DOHH2 (cell line): ENCODE data around the gene OR2A7.
"Not testable (repeated sequence)": the region's sequence is repeated elsewhere in the genome, so short reads cannot be mapped to it uniquely, and the experiment has no call there.

Experiments
- H3F3A ChIP-seq: fragments of 200-600 bp; sonication (generic), shearing (Covaris generic); 2 replicates; pipeline ENCODE4 v1.6.0; 2016; ENCODE audit warnings: antibody characterized with exemption, mild to moderate bottlenecking; ENCODE audit not compliant: control insufficient read depth, insufficient read depth
- H3K27ac ChIP-seq: fragments of 200-600 bp; sonication (generic); 2 replicates; pipeline ENCODE4 v1.5.1; 2014; ENCODE audit warnings: low read depth, mild to moderate bottlenecking, low read length, moderate library complexity
- H3K27me3 ChIP-seq: fragments of 200-600 bp; sonication (generic); 2 replicates; pipeline ENCODE4 v1.6.1; 2014; ENCODE audit warnings: mild to moderate bottlenecking, low read length, mixed read lengths; ENCODE audit not compliant: control insufficient read depth
- H3K36me3 ChIP-seq: fragments of 200-600 bp; sonication (generic); 2 replicates; pipeline ENCODE4 v1.6.1; 2014; ENCODE audit warnings: mild to moderate bottlenecking, low read length, moderate library complexity, mixed read lengths; ENCODE audit not compliant: control insufficient read depth
- H3K4me1 ChIP-seq: fragments of 200-600 bp; sonication (generic); 2 replicates; pipeline ENCODE4 v1.6.1; 2014; ENCODE audit warnings: mild to moderate bottlenecking, low read length, mixed read lengths; ENCODE audit not compliant: control insufficient read depth
- H3K4me2 ChIP-seq: fragments of 200-600 bp; sonication (generic); 2 replicates; pipeline ENCODE4 v1.6.0; 2014; ENCODE audit warnings: mild to moderate bottlenecking, low read length, moderate library complexity
- H3K4me3 ChIP-seq: fragments of 200-600 bp; sonication (generic); 2 replicates; pipeline ENCODE4 v1.5.1; 2014; ENCODE audit warnings: mild to moderate bottlenecking, low read length, mixed read lengths
- H3K79me2 ChIP-seq: fragments of 200-600 bp; sonication (generic); 2 replicates; pipeline ENCODE4 v1.6.1; 2014; ENCODE audit warnings: mild to moderate bottlenecking, low read length, mixed read lengths; ENCODE audit not compliant: control insufficient read depth
- H3K9me2 ChIP-seq: fragments of 200-600 bp; sonication (generic); replicated peaks from 2 replicates; pipeline ENCODE4 v1.6.1; 2014; ENCODE audit warnings: mild to moderate bottlenecking, low read length, mixed read lengths; ENCODE audit not compliant: control insufficient read depth
- H3K9me3 ChIP-seq: fragments of 200-600 bp; sonication (generic); 2 replicates; pipeline ENCODE4 v1.6.1; 2014; ENCODE audit warnings: antibody characterized with exemption, low read length, mixed read lengths; ENCODE audit not compliant: control insufficient read depth, insufficient read depth
- H4K20me1 ChIP-seq: fragments of 200-600 bp; sonication (generic); 2 replicates; pipeline ENCODE4 v1.6.0; 2014; ENCODE audit warnings: low read depth, mild to moderate bottlenecking, antibody characterized with exemption, low read length, moderate library complexity; ENCODE audit not compliant: control insufficient read depth, insufficient read depth

The OR2A7 gene

GRCh38 chr7:144264692-144265091 lies at the start of gene OR2A7:
TSS of gene OR2A7 (minus strand) at chr7:144264792. CDS start at chr7:144259628, 5,164 bp downstream.
- not testable (repeated sequence) for H4K20me1 ChIP-seq, H3K9me2 ChIP-seq, H3K27me3 ChIP-seq, H3K79me2 ChIP-seq, H3K9me3 ChIP-seq, H3K4me1 ChIP-seq, H3K36me3 ChIP-seq, H3K27ac ChIP-seq, H3K4me3 ChIP-seq, H3K4me2 ChIP-seq, H3F3A ChIP-seq

GRCh38 chr7:144311872-144312469 lies 47.4 kb upstream of the OR2A7 start, which contains the start of gene OR2A1:
TSS of gene OR2A1 (plus strand) at chr7:144312419. CDS start at chr7:144318125, 5,706 bp downstream.
- H4K20me1 ChIP-seq, H3K4me2 ChIP-seq, H3K36me3 ChIP-seq, H3K4me3 ChIP-seq, H3K27me3 ChIP-seq, H3F3A ChIP-seq, H3K9me2 ChIP-seq, H3K9me3 ChIP-seq, H3K27ac ChIP-seq, H3K4me1 ChIP-seq, H3K79me2 ChIP-seq: not testable (repeated sequence)

GRCh38 chr7:144311218-144311617 lies 46.6 kb upstream of the OR2A7 start:
- H3K9me3 ChIP-seq, H4K20me1 ChIP-seq, H3K27me3 ChIP-seq, H3K4me3 ChIP-seq, H3K9me2 ChIP-seq, H3K27ac ChIP-seq, H3K4me1 ChIP-seq, H3F3A ChIP-seq, H3K79me2 ChIP-seq, H3K36me3 ChIP-seq, H3K4me2 ChIP-seq: not testable (repeated sequence)

GRCh38 chr7:144309702-144310101 lies 45.1 kb upstream of the OR2A7 start:
- not testable (repeated sequence) for H3K4me3 ChIP-seq, H3K9me2 ChIP-seq, H3K9me3 ChIP-seq, H3K4me1 ChIP-seq, H3F3A ChIP-seq, H3K27me3 ChIP-seq, H4K20me1 ChIP-seq, H3K79me2 ChIP-seq, H3K4me2 ChIP-seq, H3K27ac ChIP-seq, H3K36me3 ChIP-seq

- H3K9me3 ChIP-seq, H3K9me2 ChIP-seq, H3F3A ChIP-seq, H3K27me3 ChIP-seq, H3K4me2 ChIP-seq, H3K4me3 ChIP-seq, H3K4me1 ChIP-seq, H3K27ac ChIP-seq, H3K36me3 ChIP-seq, H3K79me2 ChIP-seq, H4K20me1 ChIP-seq: not testable (repeated sequence)
These were observed 40.6 kb upstream of the OR2A7 start for GRCh38 chr7:144305156-144305555.

- H4K20me1 ChIP-seq, H3K4me1 ChIP-seq, H3K36me3 ChIP-seq, H3K9me3 ChIP-seq, H3K9me2 ChIP-seq, H3F3A ChIP-seq, H3K4me3 ChIP-seq, H3K4me2 ChIP-seq, H3K79me2 ChIP-seq, H3K27me3 ChIP-seq, H3K27ac ChIP-seq: not testable (repeated sequence)
These were observed 39.0 kb upstream of the OR2A7 start for GRCh38 chr7:144303607-144304006.

- not testable (repeated sequence) for H3F3A ChIP-seq, H3K9me3 ChIP-seq, H3K79me2 ChIP-seq, H4K20me1 ChIP-seq, H3K27me3 ChIP-seq, H3K4me2 ChIP-seq, H3K27ac ChIP-seq, H3K4me1 ChIP-seq, H3K36me3 ChIP-seq, H3K4me3 ChIP-seq, H3K9me2 ChIP-seq
These were observed 38.1 kb upstream of the OR2A7 start for GRCh38 chr7:144302578-144303303.

- H3K4me1 ChIP-seq, H3K36me3 ChIP-seq, H4K20me1 ChIP-seq, H3K27me3 ChIP-seq, H3K4me3 ChIP-seq, H3K27ac ChIP-seq, H3K9me3 ChIP-seq, H3F3A ChIP-seq, H3K4me2 ChIP-seq, H3K79me2 ChIP-seq, H3K9me2 ChIP-seq: not testable (repeated sequence)
These were observed 29.4 kb upstream of the OR2A7 start for GRCh38 chr7:144293794-144294499.
